GM10847 (cell line): Measurements from ENCODE around the gene RAB19.

Experiments used
- POLR2A ChIP-seq: IDR thresholded peaks from 2 replicates; pipeline ENCODE4 v1.6.1; 2011; ENCODE audit not compliant: insufficient read length; ENCODE audit errors: extremely low read depth

RAB19 gene

DNA sequence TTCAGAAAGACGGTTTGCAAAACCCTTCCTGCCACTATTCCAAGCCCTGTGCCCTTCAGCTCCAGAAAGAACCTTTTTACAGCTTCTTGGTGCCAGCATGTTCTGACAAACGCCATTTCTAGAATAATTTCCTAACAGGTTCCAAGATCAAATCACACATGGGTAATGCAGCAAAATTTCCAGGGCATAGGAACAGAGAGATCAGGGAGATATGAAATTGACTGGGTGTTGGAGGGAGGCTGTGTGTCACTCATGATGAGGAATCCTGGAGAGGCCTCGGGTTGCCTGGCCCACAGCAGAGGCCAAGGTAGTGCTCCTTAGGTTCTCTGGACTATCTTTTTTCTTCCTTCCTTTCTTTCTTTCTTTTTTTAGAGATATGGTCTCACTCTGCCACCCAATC is 29.5 kb downstream of the RAB19 start:
- no peak for TF ChIP-seq POLR2A

DNA sequence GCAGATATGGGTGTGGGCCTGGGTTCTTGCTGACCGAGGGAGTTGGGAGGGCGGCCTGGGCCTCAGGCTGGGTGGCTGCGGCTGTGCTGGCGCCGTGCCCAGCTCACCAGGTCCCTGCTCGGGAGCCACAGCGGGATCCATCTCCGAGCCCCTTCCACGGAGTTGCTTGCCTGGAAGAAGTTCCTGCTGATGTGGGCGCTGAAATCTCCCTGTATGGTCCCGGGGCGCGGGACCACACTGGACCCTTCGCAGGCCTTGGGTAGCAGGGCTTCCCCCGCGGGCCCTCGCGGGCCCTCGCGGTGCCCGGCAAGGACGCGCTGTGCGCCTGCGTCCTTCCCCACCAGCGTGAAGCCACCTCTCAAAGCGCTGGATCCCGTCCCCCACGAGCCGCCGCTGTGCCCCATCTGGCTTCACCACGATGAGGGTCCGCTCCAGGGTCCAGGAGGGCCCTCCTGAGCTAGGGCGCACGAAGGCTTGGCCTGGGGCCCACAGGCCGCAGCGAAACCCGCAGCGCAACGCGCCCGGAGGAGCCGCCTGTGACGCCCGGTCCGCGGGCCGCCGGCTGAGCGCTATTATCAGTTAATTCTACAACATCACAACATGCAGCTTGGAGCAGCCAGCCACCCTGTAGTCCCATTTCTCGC is 31.5 kb downstream of the RAB19 start:
- no peak for TF ChIP-seq POLR2A

GRCh38 chr7:140439359-140439758 is 35.5 kb downstream of the RAB19 start:
- TF ChIP-seq POLR2A, result no peak

GRCh38 chr7:140440593-140440992 is 36.7 kb downstream of the RAB19 start:
- no peak for TF ChIP-seq POLR2A

GRCh38 chr7:140441519-140441918 is 37.7 kb downstream of the RAB19 start:
- no peak for TF ChIP-seq POLR2A

DNA sequence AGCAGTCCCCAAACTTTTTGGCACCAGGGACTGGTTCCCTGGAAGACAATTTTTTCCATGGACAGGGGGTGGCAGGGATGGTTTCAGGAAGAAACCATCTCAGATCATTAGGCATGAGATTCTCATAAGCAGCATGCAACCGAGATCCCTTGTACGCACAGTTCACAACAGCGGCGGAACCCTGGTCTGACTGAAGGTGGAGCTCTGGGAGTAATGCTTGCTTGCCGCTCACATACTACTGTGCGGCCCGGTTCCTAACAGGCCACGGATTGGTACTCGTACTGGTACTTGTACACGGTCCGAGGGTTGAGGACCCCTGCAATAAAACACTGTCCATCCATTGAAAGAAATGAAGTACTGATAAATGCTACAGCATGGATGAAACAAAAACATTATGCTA is 42.6 kb downstream of the RAB19 start:
- TF ChIP-seq POLR2A, result no peak

DNA sequence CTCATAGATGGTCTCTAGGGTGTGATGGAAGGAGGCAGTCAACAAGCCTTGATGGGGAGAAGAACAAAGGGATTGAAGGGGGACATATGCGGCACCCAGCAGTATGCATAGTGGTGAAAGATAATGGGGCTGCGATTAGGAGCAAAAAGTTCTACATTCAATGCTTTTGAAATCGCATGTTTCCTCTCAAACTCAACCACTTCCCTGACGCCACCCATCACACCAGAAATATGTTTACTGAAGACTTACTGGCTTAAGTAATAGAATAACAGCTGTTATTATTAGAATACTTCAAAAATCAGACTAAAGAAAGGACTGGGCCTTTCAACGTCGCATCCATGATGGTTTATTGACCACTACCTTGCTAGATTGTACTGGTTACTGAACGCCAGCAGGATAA is 44.0 kb downstream of the RAB19 start:
- TF ChIP-seq POLR2A, result no peak

GRCh38 chr7:140448781-140449480 is 45.1 kb downstream of the RAB19 start:
- no peak for TF ChIP-seq POLR2A

DNA sequence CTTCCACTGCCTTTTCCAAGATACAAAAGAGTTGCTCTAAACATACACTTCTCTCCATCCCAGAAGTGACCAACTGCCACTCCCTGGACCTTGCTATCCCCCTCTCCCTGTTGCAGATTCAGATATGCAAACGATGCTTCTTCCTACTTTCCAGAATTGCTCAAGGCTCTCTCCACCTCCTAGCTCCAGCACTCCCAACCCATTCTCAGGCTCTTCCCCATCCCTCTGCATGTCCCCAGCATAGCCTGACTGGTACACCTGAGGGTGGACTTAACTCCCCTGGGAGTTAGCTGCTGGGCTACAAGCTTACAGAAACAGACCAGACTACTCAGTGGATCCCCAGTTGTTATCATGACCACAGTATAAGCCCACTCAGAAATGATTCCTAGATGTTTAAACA is 47.9 kb downstream of the RAB19 start:
- TF ChIP-seq POLR2A, result no peak

DNA sequence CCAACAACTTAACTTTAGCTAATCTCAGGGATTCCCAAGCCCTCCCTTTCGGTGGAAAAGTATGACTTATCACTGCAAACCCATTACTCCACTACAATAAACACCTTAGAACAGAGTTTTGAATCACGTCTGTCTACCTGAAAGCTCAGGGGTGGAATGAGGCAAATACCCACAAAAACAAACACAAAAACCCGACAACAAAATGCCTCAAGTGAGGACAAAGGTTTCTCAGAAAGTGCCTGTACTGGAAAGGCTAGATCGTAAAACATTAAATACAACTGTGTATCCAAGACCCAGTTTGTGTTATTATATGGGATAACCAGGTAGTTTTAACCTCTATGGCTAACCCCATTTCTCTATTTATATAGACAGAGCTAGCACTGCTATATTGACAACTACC is 49.4 kb downstream of the RAB19 start:
- TF ChIP-seq POLR2A, result no peak

DNA sequence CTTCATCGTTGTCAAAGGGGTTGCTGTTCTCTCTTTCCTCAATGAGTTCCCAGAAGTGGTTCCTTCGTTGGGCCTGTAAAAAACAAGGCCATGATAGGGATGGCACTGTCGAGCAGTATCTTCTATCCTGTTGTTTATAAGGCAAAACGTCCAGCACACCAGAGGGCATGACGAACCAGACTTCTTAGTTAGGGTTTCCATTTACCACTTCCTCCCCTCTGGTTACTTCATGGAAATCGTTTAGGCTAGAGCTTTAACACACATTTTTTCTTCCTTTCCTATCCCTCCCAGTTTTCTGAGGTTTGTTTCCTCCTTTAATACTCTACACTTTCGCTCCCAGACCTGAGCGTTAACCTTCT is 50.8 kb downstream of the RAB19 start:
- TF ChIP-seq POLR2A, result no peak

DNA sequence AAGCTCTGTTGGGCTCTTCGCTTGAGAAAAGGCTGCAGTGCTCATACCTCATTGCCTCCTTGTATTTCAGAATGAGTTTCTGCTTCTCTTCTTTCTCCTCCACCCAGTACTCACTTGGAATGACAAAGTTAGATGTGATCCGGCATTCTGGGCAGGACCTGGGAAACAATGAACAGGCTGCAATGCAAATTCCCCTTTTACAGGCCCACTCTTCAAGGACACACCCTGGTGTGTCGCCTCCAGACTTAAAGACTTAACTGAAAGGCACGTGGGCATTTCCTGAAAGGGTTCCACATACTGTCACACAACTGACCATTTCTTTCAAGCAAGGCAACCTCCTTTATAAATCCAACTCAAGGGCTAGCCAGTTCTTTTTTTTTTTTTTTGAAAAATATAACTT is 51.9 kb downstream of the RAB19 start:
- TF ChIP-seq POLR2A, result no peak

DNA sequence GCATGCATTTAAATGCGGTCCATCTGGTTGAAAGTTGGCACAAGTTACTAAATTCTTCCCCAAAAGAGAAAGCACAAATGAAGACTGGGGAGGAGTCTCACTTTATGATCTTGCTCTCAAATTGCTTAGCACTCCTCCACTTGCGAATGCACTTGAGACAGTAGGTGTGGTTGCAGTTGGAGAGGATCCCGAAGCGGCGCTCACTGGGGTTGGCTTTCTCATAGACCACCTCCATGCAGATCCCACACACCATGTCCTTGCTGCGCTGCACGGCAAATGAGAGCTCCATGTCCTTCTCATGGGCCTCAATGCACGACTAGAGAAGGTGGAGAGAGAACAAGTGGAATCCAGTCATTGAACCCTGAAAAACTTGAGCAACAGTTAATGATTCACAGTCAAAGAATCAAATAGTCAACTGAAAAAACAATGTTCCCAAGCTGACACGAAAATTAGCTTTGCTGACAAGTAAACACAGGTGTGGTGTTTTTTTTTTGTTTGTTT is 52.7 kb downstream of the RAB19 start:
- no peak for TF ChIP-seq POLR2A

GRCh38 chr7:140458201-140458600 is 54.3 kb downstream of the RAB19 start:
- no peak for TF ChIP-seq POLR2A

DNA sequence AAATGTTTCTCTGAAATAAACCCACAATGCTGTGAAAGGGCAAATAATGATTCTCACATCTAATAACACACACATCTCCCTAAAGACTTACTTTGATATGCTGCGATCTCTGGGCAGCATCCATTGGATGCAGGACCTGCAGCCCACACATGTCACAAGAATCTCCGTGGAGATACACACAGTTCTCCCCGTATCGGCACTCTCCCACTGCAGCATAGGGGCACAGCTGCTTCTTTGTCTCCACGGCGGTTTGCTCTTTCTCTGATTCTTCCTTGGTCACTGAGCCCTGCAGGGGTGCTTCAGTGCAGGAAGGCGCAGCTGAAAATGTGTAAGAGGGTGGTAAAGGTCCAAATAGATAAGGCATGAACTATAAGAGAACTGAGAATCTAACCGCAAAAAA is 55.1 kb downstream of the RAB19 start:
- no peak for TF ChIP-seq POLR2A

DNA sequence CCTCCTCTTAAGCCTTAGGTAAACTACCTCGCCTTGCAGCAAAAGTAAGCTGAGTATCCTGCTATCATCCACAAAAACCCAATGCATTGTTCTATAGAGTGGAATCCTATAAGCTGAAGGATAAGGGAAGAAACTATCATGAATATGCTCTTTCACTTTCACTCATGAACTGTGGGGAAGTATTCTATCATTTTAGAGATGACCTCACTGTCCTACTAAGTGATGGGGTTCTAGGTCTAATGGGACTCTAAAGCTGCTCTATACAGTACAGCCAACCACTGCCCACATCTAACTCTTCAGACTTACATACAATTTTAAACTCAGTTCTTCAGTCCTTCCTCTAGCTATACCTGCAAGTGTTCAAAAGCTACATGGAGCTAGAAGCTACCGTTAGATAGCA is 59.3 kb downstream of the RAB19 start:
- no peak for TF ChIP-seq POLR2A
